NB4 (cell line): ENCODE results near the gene SFXN2.

Experiments
- CTCF ChIP-seq: IDR thresholded peaks from one replicate; pipeline ENCODE4 v1.5.1; 2012; ENCODE audit warnings: low read depth, low read length
- MAX ChIP-seq: IDR thresholded peaks from 2 replicates; pipeline ENCODE4 v1.6.1; 2011; ENCODE audit warnings: low read depth, low read length

- TF ChIP-seq CTCF (no peak), MAX (no peak)
These were observed 64.3 kb downstream of the SFXN2 start for GRCh38 chr10:102778781-102779180.
